Heart left ventricle (tissue), 13 donors: ENCODE measurements around the gene S100A1.

Experiments
- CTCF ChIP-seq, 12 donors: fragments of 200-600 bp; sonication (generic) in 4 of 12; IDR thresholded peaks; one replicate each; pipeline versions ENCODE4 v1.5.0 to v1.8.0; 2018 to 2022; ENCODE audit warnings: antibody characterized with exemption in 12 of 12, mild to moderate bottlenecking in 5 of 12
- POLR2A ChIP-seq, 2 donors: fragments of 450-650 bp; IDR thresholded peaks; one replicate each; pipeline ENCODE4 v1.6.1; 2017; ENCODE audit warnings: antibody characterized with exemption in 2 of 2, mild to moderate bottlenecking in 2 of 2, moderate library complexity in 2 of 2
- donor health status: ischemic (EF 13 %, LVEDD 7.1; RV severe dilation, severe dysfunction).
- donor health status: DM: no; HTN: yes; CAD: no.
- donor health status: DM: no; HTN: no; CAD: no.
- donor health status: ischemic (EF 25% LVEDD 6.9; RV normal size, moderate dysfunction).
- donor health status: ischemic (EF 25% LVEDD 5.7; RV mildly dilated, moderate dysfunction).
- donor health status: ischemic (EF 35%, LVEDD 5.7; RV mildly dilated, moderate dysfunction).
- donor health status: nonischemic (EF 11% LVEDD 7.7; RV severe dilation, severe dysfunction).
- donor health status: DM: yes; HTN: yes; CAD: no.
- donor health status: PGD.
- donor health status: ischemic (EF 29% LVEDD 5.4; RV normal size, mild dysfunction).
- donor health status: nonischemic (EF 23%, LVEDD 6.1; RV moderate dilation, normal function).

DNA sequence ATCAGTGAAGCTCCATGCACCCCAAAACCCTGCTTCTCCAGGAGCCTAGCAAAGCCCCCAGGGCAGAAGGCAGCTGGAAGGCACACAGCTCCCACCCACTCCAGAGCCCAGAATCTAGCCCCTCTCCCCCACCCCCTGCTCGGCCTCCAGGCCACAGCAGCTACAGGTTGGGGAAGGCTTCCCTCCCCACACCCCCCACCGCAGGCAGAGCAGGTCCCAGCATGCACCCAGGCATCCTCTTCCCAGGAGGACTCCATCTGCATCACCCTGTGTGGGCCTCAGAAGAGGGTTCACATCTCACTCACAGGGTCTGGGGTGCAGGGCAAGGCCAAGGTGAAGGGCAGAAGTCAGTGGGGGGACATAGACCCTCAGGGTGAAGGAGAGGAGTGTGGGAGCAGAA, 12.8 kb upstream of the S100A1 start:
- no peak for TF ChIP-seq POLR2A (IDR thresholded peaks at IDR 0.05)
- no peak for TF ChIP-seq CTCF (IDR thresholded peaks at IDR 0.05)
